GM13977 (cell line): Measurements from ENCODE around the gene HOXA10.

ENCODE experiments used
- DNase-seq: peaks from one replicate; pipeline ENCODE4 v3.0.0; 2012; ENCODE audit warnings: low spot score
- in situ Hi-C: fragments of 300-500 bp; cut with MboI; formaldehyde crosslinking; loops from one replicate; pipeline ENCODE4 v1.12.0; 2022; ENCODE audit warnings: low sequenced_read_pairs, low pct_unique_long_range_greater_than_20kb, mixed read lengths, inconsistent platforms; ENCODE audit not compliant: unreplicated experiment
- TF ChIP-seq, protein P1 (sequence below): IDR thresholded peaks from 2 replicates; pipeline ENCODE4 v1.5.1; 2012; ENCODE audit warnings: mild to moderate bottlenecking, control low read depth; ENCODE audit not compliant: insufficient read depth; ENCODE audit errors: extremely low read depth, missing control alignments

HOXA10 gene

DNA sequence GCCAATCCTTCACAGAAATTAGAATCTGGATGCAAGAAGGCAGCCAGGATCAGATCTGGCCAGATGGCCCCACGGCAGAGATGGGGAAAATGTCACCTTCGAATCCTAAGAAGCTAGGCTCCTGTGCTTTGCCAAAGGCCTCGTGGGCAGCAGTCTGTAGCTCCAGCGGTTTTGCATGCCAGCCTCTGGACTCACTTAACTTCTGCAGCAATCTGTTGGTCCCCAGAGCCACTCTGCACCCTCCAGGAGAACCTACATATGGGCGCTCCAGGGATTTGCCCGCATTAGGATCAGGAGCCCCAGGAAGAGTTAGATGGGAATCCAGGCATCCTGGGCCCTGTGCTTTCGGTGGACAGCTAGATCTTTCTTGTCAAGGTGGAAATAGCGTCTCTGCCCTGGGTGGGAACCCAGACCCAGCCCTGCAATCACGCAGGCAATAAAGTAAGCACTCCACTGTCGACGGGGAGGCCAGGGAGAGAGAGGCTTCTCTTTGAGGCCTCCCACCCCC lies 35.9 kb upstream of the HOXA10 start:
- in situ Hi-C loops = loop anchor here (10.0 kb wide), 1 partner anchor 715 kb away; no protein-coding TSS in a partner anchor
- TF ChIP-seq, protein P1, sequence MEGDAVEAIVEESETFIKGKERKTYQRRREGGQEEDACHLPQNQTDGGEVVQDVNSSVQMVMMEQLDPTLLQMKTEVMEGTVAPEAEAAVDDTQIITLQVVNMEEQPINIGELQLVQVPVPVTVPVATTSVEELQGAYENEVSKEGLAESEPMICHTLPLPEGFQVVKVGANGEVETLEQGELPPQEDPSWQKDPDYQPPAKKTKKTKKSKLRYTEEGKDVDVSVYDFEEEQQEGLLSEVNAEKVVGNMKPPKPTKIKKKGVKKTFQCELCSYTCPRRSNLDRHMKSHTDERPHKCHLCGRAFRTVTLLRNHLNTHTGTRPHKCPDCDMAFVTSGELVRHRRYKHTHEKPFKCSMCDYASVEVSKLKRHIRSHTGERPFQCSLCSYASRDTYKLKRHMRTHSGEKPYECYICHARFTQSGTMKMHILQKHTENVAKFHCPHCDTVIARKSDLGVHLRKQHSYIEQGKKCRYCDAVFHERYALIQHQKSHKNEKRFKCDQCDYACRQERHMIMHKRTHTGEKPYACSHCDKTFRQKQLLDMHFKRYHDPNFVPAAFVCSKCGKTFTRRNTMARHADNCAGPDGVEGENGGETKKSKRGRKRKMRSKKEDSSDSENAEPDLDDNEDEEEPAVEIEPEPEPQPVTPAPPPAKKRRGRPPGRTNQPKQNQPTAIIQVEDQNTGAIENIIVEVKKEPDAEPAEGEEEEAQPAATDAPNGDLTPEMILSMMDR = no peak
- no peak for DNase-seq

DNA sequence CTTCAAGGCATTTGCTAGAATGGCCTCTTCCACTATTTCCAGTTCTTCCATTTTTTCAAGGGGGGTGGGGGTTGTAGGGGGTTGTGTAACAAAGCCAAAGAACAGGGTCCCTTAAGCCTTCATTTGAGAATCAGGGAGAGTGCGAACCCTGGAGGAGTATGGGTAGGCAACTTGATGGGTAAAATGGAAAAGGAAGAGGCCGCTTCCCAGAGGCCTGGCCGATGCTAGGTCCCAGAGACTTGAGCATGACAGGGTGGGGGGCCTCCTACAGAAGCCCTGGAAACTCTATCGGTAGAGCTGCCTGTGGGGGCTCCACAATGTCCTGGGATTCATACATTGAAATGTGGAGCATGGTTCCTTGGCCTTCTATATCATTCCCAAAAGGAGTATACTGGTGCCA lies 34.9 kb upstream of the HOXA10 start:
- no peak for DNase-seq
- TF ChIP-seq, protein P1 = no peak
- in situ Hi-C loops = loop anchor here (10.0 kb wide), 1 partner anchor 716 kb away; no protein-coding TSS in a partner anchor

DNA sequence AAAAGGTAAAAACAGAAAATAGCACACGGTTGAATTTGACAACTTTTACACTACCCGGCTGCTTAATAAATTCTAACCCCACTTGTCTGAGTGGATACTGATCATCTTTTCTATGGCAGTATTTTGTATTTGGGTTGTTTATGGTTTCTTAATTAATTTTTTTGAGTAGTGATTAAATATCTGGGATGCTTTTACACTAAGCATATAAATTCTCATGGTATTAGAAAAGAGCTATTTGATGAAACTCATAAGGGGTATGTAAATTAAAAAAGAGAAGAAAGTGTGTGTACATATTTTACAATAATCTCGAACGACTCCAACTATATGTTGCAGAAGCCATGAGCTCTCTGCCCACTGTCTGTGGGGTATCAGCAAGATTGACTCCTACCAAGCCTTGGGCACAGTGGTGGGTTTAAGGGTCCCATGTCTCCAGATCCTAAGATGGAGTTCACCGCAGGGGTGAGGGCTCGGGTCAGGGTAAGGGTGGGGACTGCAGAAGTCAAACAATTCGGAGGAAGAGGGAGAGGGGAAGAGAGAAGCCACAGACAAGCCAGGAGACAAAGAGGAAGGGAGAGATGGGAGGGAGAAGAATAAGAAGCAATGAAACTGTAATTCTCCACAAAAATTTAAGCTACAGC lies 33.3 kb upstream of the HOXA10 start:
- in situ Hi-C loops = loop anchor here (10.0 kb wide), 1 partner anchor 717 kb away; no protein-coding TSS in a partner anchor

DNA sequence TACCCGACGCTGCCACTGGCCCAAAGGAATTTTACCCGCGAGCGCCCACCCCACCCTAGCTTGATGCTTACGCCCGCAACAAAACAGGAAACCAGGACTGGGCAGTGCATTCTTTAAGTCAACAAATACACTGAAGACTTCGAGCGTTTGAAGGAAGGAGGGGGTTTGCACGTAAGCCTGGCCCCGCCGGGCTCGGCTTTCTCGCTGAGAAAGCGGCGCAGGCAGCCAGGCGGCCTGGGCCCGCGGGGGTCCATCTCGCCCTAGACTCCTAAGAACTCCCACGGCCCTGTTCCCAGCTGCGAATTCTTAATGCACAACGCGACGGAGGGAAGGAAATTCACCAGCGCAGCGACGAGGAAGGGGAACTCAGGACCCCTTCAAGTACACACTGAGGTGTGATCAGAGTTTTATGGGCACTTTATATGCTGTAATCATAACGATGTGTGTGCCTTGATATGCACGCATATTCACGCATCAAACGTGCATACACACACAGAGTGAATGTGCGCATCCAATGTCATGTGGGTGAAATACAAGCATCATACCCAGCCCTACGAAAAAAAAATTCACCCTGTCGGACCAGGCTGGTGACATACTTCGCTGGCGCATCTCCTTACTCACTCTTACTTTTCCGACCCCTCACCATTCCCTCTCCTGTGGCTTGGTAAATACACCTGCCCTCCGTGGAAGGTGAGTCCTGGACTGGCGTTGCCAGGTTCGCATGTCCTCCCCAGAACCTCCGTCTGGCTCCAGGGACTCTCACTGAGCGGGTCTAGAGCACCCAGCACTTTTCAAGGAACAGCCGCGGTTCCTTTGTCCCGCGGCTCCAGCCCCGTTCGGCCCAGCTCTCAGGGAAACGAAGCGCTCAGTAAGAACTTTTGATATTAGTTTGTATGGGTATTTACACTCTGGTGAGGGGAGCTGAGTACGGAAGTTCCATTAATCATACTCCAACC lies 31.5 kb upstream of the HOXA10 start:
- in situ Hi-C loops = loop anchor here (10.0 kb wide), 1 partner anchor 719 kb away; no protein-coding TSS in a partner anchor
- DNase-seq = no peak
- TF ChIP-seq, protein P1 = no peak

More for the DNA sequence above, 33.3 kb upstream of the HOXA10 start:
- TF ChIP-seq, protein P1 = no peak
- no peak for DNase-seq

DNA sequence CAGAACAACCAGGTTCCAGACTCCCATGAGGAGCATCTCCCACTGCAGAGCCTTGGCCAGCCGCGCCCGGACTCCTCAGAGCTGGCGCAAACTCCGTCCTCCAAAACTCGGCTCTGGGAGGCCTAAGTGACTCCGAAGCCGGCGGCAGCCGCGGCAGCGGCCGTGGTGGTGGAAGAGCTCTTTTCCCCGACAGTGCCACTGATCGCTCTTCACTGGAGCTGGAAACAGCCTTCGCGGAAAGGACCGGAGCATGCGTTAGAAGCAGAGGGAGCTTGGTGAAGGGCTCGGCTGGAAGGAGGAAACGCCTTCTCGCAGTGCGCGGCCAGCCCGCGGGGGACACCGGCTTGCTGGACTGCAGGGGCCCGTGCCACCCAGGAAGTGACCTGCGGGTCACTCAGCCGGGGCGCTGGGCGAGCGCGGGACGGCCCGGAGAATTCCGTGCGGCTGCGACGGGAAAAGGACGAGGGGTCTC lies 30.8 kb upstream of the HOXA10 start:
- DNase-seq = no peak
- TF ChIP-seq, protein P1 = no peak
- in situ Hi-C loops = loop anchor here (10.0 kb wide), 1 partner anchor 720 kb away; no protein-coding TSS in a partner anchor

DNA sequence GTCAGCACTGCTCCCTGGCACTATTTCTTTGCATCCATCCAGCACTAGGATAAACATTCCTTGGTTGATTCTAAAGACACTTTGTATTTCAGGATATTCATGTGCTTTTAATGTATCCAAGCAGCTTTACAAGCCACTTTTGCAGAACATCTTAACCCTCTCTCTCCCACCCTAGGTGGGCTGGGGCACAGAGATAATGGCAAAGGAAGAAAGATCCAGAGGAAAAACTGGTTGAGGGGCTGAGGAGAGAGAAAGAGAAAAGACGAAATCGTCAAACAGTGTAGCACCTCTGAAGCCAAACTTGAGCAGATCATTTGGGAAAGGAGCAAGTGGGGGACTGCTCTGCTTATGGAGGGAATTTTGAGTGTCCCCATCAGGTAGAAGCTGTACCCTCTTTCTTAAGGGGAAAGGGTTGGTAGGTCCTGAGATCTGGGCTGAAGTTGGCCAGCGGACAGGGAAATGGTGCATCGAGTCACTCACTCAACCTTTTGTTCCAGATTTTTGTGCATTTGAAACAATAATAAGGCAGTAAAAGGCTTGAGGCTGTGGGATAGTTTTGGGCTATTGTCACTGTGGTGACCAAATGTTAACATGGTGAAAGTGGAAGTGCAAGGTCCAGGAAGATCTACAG lies 30.0 kb upstream of the HOXA10 start:
- DNase-seq = no peak
- in situ Hi-C loops = loop anchor here (10.0 kb wide), 1 partner anchor 721 kb away; no protein-coding TSS in a partner anchor
- TF ChIP-seq, protein P1 = no peak
